ENCODE measurements around the gene TRIM16.
"Not testable (repeated sequence)": the region's sequence is repeated elsewhere in the genome, so short reads cannot be mapped to it uniquely, and the experiment has no call there.

Gene TRIM16

GRCh38 chr17:15619331-15620058 lies 64.6 kb downstream of the TRIM16 start, which contains the start of gene FBXW10B:
Gene FBXW10B, minus strand, starts transcription at chr17:15619704. Its CDS starts 192 bp downstream, at chr17:15619512.
- not testable (repeated sequence) for FAIRE-seq; DNase-seq (ENCODE audit: low spot score)

DNA sequence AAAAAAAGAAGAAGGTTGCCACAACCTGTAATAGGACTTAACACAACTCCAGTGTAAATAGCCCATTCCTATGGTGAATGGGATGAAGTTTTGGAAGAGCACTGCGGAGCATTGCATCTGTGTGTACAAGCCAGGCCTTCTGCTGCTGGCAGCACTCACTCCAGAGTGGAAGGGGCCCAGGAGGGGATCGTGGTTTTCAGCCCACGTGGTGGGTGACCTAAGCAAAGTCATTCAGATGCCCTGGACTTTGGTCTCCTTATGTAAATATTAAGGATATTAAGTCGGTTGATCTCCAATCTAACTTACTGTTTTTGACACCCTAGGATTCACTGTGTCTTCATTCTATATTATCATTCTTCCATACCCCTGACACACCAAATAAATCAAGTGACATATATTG lies 67.3 kb downstream of the TRIM16 start:
- not testable (repeated sequence) for FAIRE-seq; DNase-seq (ENCODE audit: low spot score)

- DNase-seq (ENCODE audit: low spot score), result not testable (repeated sequence)
Measured at GRCh38 chr17:15615850-15616249, 68.3 kb downstream of the TRIM16 start.

DNA sequence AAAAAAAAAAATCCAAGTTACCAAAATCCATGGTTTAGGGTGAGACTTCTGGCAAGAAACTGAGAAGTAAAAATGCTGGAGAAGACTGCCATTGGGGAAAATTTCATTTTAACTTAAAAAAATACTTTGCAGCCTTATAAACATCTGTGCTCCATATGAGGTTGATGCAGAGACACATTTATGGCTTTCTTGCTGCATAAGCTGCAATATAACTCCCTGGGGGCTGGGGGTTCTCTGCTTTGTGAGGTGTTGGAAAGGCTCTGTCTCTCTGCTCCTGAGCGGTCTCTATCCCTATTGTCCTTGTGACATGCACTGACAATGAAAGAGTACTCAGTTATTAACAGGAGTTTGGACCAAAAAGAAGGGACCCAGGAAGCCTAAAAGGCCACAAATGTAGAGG lies 71.0 kb downstream of the TRIM16 start:
- FAIRE-seq; DNase-seq (ENCODE audit: low spot score): not testable (repeated sequence)

More at GRCh38 chr17:15615850-15616249, 68.3 kb downstream of the TRIM16 start:
- FAIRE-seq, result not testable (repeated sequence)

GRCh38 chr17:15592960-15593359 lies 91.2 kb downstream of the TRIM16 start:
- DNase-seq (ENCODE audit: low spot score); FAIRE-seq: not testable (repeated sequence)

GRCh38 chr17:15591986-15592385 lies 92.1 kb downstream of the TRIM16 start:
- not testable (repeated sequence) for DNase-seq (ENCODE audit: low spot score); FAIRE-seq

GRCh38 chr17:15590844-15591243 lies 93.3 kb downstream of the TRIM16 start:
- FAIRE-seq; DNase-seq (ENCODE audit: low spot score): not testable (repeated sequence)

- FAIRE-seq, result not testable (repeated sequence)
Measured at GRCh38 chr17:15589544-15590536, 94.3 kb downstream of the TRIM16 start.

DNA sequence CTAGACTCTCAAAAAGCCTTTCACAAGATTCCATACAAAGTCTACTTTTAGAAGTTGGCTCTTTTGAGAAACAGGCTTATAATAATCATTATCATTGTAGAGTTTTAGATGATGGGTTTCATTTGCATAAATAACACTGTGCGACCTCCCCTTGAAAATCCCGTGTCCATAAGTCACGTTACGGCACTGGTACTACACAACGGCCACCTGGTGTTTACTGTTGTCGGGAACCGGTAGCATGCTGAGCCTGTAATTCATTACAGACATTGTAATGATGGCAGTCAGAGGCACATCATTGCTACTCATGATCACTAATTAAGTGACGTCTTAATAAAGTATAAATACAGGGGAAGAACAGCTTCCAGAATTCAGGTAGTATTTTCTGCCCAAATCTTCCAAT lies 96.1 kb downstream of the TRIM16 start:
- DNase-seq (ENCODE audit: low spot score); FAIRE-seq: not testable (repeated sequence)

More at GRCh38 chr17:15589544-15590536, 94.3 kb downstream of the TRIM16 start:
- not testable (repeated sequence) for DNase-seq (ENCODE audit: low spot score)

- not testable (repeated sequence) for DNase-seq (ENCODE audit: low spot score); FAIRE-seq
Measured at GRCh38 chr17:15583313-15583712, 100.8 kb downstream of the TRIM16 start.

DNA sequence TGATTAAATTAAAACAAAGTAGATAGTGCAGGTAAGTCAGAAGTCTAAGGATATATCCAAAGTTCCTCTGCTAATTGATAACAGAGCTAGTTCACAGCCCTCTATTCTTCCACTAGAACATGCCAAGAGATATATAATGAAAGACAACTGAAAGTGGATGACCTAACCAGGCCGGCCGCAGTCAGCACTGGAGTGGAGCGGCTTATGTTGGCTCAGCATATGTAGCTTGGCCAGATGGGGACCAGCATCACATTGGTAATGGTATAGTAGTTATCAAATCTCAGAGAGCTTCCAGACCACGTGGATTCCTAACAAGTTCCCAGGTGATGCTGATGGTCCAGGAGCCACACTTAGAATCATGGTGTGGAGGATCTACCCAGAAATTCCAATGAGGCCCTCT lies 102.6 kb downstream of the TRIM16 start:
- not testable (repeated sequence) for FAIRE-seq; DNase-seq (ENCODE audit: low spot score)

Measured in urothelium cell line (cell line).